Stomach (tissue), 4 donors: ENCODE measurements around the gene KCNQ4.

Source experiments
- CTCF ChIP-seq, 7 experiments: fragments of 450-650 bp in 4 of 7; fragments of 200-600 bp in 3 of 7; sonication (generic) in 3 of 7; IDR thresholded peaks; one replicate each; pipeline ENCODE4 v1.5.1; 2016 to 2019; ENCODE audit warnings: antibody characterized with exemption in 7 of 7, control low read depth in 2 of 7, mild to moderate bottlenecking in 1 of 7
- POLR2AphosphoS5 ChIP-seq, 3 donors: sonication (generic); formaldehyde crosslinking; IDR thresholded peaks; one replicate each; pipeline ENCODE4 v1.6.1; 2016; ENCODE audit warnings: antibody characterized with exemption in 3 of 3

GRCh38 chr1:40808909-40809308 is 25.3 kb downstream of the KCNQ4 start:
- TF ChIP-seq CTCF (IDR thresholded peaks at IDR 0.05) (no peak), POLR2AphosphoS5 (IDR thresholded peaks at IDR 0.05) (no peak)
